Right ventricle myocardium inferior (tissue), 1 donor: ENCODE measurements around the gene PSMA4. TPM values are rescaled to one million over a fixed set of nuclear protein-coding genes. Genes with fewer than 3 reads are reported as not detected.
"Not testable (repeated sequence)": the region's sequence is repeated elsewhere in the genome, so short reads cannot be mapped to it uniquely, and the experiment has no call there.

ENCODE experiments used
- ATAC-seq: fragments of 200-7000 bp; cut with Tn5 transposase; one replicate; pipeline ENCODE4 v1.9.1; 2020; ENCODE audit warnings: mild to moderate bottlenecking, moderate library complexity
- DNase-seq: peaks from one replicate; pipeline ENCODE4 v3.0.0; 2021; ENCODE audit errors: missing footprints
- intact Hi-C: fragments of 100-400 bp; cut with DNase I; formaldehyde crosslinking; loops from one replicate; pipeline ENCODE4 v1.11.0; 2022
- total RNA-seq: library from RNA; stranded (reverse); fragmentation: NEBNext Ultra II Directional; extraction: Animal tissue kit (Norgen Biotek cat#: 25700); gene quantifications from one replicate; pipeline ENCODE4 v1.2.1, GENCODE V29; 2021
- donor health status: DM: no; HTN: yes; CAD: no; lungs with severe emphysema.

The PSMA4 gene
- total RNA-seq, 1 donor from 2014 or later: 118 TPM

DNA sequence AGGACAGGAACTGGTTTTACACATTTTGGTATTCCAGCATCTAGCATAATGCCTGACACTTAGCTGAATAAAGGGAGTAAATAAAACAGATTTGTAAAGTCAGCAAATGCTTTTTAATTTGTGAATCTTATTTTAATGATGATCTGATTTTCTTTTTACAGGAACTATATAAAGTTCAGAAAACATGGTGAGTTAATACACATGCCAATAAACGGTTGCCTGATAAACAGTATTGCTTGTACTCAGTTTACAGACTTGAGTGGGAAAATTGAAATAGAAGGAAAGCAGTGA, 1.4 kb downstream of the PSMA4 start:
- intact Hi-C loops: loop anchor here (5.0 kb wide), 1 partner anchor 34 kb away; the partner anchor contains the start of gene HYKK
- no peak for DNase-seq
- no peak for ATAC-seq

DNA sequence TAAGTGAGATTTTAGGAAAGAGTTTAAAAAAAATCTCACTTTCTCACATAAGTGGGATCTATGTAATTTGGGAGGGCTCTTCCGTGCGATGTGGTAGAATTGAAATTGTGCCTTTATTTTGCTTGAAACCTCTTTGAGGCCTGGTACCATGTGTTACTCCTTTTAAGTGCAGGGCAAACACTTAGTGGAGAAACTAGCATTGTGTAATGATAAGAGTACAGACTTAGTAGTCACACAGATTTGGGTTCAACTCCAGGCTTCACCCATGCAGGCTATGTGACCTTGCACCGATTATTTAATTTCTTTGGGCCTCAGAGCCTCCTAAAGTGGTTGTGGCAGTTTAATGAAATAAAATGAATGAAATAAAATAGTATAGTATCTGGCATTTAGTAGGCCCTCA, 2.4 kb downstream of the PSMA4 start:
- ATAC-seq: no peak
- intact Hi-C loops: loop anchor here (5.0 kb wide), 1 partner anchor 35 kb away; the partner anchor contains the start of gene HYKK
- no peak for DNase-seq

DNA sequence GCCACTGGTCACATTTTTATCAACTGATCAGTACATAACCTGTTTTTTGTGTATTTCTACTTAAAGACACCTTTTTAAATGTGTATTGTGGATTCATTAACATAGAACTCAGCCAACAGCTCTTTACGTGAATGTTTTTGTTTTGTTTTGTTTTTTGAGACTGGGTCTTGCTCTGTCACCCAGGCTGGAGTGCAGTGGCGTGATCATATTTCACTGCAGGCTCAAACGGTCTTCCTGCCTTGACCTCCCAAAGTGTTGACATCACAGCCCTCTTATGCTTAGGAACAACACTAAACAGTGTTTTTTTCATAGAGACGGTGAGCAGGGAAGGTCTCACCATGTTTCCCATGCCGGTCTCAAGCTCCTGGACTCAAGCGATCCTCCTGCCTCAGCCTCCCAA, 9.9 kb downstream of the PSMA4 start:
- intact Hi-C loops: no loop called here
- DNase-seq: no peak
- ATAC-seq: no peak

DNA sequence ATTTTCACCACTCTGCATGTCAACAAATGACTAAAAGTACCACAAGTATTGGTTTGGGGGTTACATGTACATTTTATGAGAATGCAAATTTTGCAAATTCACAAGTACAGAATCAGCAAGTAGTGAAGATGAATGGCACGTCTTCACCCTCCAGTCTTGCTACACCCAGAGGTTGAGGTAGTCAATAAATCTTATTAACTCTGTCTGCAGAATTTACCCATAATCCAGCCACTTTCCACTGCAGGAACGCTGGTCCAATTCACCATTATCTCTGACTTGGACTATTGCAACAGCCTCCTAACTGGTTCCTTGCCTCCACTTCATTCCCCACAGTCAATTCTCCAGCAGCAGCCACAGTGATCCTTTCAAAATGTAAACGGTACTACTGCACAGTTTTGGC, 10.6 kb downstream of the PSMA4 start:
- DNase-seq: no peak
- intact Hi-C loops: no loop called here
- no peak for ATAC-seq

DNA sequence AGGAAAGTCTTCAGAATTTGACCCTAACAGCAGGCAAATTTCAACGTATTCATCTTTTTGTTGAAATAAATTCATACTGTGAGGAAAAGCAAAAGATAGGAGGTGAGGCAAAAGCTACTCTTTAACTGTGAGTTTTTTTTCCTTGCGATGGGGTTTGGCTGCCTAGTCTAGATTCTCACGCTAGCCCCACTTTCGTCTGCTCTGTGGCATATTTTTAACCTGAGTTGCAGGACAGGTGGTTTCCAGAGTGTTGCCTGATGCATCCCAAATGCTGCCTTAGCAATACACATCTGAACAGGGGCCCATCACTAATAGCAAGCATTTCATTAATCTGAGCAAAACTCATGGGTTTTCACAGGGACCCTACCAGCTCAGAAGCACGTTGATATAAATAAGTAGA, 11.7 kb downstream of the PSMA4 start:
- ATAC-seq: no peak
- DNase-seq: no peak
- intact Hi-C loops: no loop called here

DNA sequence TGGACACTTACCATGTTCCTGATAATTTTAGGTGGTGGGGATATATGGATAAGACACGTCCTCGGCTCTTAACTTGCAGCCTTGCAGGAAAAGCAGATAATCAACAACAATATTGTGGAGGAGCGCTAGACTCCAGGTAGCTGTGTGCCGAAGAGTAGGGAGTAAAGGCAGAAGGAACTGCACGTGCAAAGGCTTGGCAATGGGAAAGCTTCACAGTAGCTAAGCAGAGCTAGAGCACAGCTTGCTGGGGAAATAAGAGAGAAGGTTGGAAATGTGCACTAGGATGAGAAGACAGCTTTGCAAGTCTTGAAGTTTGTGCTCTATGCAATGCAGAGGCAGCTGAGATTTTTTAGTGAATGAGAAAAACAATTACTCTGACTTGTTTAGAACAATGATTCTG, 12.4 kb downstream of the PSMA4 start:
- intact Hi-C loops: no loop called here
- ATAC-seq (no peak), DNase-seq (no peak)

DNA sequence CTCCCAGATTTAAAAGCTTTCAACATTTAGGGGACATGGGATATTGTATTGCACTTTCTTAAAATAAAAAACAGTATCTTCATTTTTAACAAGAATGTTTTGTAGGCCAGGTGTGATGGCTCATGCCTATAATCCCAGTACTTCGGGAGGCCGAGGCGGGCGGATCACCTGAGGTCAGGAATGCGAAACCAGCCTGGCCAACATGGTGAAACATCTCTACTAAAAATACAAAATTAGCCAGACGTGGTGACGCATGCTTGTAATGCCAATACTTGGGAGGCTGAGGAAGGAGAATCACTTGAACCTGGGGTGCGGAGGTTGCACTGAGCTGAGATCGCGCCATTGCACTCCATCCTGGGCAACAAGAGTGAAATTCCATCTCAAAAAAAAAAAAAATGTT, 20.0 kb downstream of the PSMA4 start:
- intact Hi-C loops, ATAC-seq, DNase-seq: not testable (repeated sequence)

DNA sequence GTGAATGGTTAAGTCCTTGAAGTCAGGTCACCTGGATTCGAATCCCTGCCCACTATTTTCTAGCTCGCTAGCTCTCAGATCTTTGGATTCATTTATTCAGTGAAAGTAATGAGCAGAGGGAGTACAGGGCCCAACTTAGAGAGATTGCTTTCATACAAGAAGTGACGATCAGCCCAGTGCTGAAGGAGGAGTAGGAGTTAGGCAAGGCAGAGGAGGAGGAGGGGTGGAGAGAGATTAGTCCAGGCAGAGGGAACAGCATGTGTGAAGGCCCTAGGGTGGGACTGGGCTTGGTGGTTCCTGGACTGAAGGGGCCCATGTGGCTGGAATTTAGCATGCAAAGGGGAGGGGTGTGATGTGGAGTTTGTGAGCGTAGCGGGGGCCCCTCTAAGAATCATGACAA, 21.2 kb downstream of the PSMA4 start:
- ATAC-seq: no peak

DNA sequence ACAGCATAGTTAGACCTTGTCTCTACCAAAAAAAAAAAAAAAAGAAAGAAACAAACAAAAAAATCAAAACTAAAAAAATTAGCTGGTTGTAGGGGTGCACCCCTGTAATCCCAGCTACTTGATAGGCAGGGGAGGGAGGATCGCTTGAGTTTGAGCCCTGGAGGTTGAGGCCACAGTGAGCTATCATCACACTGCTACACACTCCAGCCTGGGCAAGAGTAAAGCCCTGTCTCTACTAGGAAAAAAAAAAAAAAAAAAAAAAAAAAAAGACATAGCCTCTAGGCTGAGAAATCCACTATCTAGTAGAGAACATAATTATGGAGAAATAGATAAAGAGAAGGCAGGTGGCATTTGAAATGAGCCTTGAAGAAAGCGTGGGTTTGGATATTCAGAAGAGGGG, 22.8 kb downstream of the PSMA4 start:
- ATAC-seq (no peak), DNase-seq (no peak)
- intact Hi-C loops: no loop called here

More for the DNA sequence above, 21.2 kb downstream of the PSMA4 start:
- intact Hi-C loops: no loop called here
- DNase-seq: no peak

DNA sequence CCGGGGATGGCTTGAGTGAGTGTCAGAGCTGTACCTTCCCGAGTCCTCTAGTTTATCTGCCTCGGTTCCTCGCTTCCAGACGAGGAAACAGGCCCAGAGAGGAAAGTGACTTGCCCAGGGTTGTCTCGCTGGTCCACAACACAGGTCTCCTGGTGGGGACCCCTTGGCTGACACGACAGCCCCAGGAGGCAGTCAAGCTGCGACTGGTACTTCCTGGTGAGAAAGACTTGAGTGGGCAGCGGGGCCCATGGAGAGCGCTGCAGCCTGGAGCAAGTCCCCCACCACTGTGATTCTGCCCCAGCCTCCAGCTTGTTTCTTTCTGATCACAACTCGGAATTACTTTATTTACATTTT, 24.5 kb downstream of the PSMA4 start:
- intact Hi-C loops: no loop called here
- DNase-seq: peak; percentile 67
- ATAC-seq: no peak

DNA sequence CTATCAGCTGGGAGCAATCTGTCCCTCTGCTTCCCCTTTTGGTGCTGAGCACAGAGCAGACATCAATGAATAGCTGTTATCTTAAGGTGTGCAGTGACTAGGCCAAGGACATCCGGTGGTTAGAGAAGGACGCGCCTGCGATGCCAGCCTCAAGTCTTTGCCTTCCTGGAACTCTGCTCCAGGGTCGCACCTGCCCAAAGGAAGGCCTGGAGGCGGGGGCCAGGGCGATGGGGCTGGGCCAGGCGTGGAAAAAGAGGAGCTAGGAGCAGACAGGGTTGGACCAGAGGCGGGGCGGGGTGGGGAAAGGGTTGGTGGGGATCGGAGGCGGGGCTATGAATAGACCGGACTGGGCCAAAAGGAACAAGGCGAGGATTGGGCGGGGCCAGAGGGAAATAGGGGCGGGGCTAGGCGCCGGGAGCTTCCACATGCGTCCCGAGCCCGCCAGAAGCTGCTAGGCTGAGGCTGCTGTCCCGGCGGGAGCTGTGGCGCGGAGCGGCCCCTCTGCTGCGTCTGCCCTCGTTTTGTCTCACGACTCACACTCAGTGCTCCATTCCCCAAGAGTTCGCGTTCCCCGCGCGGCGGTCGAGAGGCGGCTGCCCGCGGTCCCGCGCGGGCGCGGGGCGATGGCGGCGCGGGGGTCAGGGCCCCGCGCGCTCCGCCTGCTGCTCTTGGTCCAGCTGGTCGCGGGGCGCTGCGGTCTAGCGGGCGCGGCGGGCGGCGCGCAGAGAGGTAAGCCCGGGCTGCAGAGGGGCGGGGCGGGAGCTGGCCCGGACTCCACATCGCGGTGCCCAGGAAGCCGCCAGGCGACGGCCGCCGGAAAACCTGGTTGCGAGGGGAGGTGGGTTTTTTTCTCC, 25.1 kb downstream of the PSMA4 start, which contains the start of gene CHRNA5:
Gene CHRNA5, plus strand, starts transcription at position 424 of the 854 bp plus-strand sequence. Its CDS starts 200 bp downstream, at position 624.
- DNase-seq: peak; percentile 90
- intact Hi-C loops: no loop called here
- ATAC-seq: peak; percentile 98

DNA sequence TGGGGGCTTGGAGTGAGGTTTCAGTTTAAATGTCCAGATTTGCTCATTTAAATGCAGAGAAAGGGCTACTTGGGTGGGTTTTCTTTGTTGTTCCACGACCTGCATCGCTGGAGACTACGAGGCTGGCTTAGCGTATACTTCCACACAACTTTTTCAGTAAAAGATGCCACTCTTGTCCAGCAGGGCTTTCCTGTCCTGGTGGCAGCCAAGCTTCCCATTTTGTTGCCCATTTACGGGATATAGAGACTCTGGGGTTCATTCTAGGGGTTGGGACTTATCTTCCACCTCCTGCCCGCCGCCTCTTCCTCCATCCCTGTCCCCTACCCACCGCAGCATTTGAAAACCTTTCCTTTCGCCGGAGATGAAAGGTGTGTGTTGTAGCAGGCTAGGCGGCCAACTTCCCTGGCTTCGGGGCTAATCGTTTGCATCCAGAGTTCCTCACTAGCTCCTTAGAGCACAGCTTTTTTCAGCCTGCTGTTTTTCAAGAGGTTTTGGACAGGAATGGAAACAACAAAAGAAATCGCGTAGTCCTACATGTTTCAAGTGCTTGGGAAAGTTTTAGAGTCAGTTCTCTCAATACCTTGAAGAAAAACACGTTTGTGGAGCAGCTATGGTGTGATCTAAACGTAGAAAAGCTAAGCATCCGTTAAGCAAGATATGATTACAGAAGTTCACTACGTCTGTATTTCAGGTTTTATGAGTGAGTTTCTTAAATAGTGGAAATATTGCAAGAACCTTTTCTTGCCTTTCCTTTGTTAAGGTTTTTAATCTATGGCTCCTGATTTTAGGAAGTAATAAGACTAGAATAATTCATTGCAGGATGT, 25.9 kb downstream of the PSMA4 start:
- intact Hi-C loops: no loop called here
- DNase-seq: no peak
- ATAC-seq: no peak

DNA sequence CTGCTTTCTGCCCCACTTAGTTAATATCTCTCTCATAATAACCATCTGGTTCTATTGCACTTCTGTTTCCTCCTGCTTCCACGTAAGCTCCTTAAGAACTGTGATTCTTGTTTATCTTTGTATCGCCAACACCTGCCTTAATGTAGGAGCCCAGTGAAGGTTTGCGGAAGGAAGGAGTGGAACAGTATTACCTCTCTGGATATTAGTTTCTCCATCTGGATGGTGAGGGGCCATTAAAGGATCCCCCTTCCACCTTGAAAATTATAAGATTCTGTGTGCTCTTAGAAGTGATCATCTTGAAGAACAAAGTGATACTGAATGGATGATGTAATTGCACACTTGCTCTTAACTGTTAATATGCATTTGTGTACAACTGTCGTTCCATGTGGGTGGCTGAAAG, 27.3 kb downstream of the PSMA4 start:
- ATAC-seq: no peak
- intact Hi-C loops: no loop called here

DNA sequence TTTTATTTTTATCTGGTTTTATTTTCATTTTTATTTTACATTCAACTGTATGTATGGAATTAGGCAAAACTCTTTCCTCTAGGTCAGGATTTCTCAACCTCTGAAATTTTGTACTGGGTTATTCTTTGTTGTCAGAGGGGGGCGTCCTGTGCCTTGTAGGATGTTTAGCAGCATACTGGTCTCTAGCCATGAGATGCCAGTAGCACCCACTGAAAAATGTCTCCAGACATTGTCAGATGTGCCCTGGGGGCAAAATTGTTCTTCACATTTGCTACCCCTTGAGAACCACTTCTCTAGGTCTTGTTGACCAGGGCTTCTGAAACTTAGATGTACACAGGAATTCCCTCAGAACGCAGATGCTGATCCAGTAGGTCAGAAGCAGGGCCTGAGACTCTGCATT, 30.5 kb downstream of the PSMA4 start:
- intact Hi-C loops: no loop called here
- ATAC-seq (no peak), DNase-seq (no peak)

More for the DNA sequence above, 27.3 kb downstream of the PSMA4 start:
- DNase-seq: no peak

DNA sequence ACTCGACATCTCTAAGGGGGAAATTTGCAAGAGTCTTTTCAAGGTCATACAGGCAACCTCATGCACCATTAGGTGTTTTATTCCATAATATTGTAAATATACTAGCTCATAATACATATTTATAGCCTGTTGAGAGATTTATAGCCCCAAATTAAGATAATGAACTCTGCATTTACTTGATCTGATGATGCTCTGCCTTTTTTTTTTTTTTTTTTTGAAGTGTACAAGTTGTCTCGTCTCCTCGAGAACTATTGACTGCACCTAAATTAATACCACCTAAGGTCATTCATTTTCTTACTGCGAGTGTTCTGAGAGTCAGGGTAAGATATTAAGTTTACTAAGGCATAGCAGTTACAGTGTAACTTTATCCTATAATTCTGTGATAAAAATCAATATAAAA, 31.1 kb downstream of the PSMA4 start:
- ATAC-seq: no peak
- DNase-seq: no peak
- intact Hi-C loops: no loop called here

DNA sequence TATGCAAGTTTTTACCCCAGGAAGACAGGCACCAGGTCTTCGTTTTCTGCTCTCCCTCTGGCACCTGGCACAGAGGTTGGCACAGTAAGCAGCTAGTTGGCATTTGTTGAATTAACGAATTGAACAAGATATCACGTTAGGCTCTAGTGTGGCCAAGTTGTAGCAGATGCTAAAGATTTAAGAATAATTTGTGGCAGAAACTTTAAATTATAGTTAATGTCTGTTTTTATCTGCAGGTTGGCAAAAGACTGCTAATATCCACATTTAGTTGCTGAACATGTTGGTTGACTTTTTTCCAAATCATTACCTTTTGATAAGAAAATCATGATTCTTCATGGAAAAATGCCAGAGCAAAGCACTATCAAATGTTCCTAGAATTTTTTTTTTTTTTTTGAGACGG, 33.2 kb downstream of the PSMA4 start:
- ATAC-seq (no peak), DNase-seq (no peak)
- intact Hi-C loops: no loop called here

DNA sequence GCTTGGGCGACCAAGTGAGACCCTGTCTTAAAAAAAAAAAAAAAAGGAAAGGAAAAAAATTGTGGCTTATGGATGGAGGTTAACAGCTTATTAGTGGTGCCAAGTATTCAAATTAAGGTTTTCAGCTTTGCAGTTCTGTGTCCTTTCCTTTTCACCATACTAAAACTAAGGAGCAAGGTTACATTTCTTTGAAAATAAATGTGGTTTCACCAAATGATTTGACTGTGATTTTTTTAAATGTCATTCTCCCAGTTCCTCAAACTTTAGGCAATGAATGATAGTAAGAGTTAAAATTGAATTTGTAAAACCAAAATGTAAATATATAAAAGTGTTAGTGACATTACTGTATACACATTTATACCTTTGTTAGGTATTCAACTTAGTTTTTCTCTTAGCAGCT, 34.7 kb downstream of the PSMA4 start:
- intact Hi-C loops: no loop called here
- DNase-seq (no peak), ATAC-seq (no peak)

DNA sequence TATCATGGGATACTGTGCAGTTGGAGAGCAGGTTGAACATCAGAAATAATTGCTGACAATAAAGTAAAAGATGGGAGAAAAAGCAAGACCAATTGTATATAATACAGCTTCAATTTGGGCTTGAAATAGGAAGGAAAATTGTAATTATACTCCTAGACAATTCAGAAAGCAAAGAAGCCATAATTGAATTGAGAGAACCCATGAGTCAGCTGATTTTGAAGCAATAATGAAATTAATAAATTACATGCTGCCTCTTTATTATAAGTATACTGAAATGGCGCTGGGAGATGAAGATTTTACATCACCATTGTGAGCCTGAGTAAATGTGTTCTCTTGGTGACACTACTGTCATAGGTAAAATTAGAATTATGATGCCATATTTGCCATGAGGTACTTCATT, 57.3 kb downstream of the PSMA4 start:
- ATAC-seq (no peak), DNase-seq (no peak)
- intact Hi-C loops: no loop called here

DNA sequence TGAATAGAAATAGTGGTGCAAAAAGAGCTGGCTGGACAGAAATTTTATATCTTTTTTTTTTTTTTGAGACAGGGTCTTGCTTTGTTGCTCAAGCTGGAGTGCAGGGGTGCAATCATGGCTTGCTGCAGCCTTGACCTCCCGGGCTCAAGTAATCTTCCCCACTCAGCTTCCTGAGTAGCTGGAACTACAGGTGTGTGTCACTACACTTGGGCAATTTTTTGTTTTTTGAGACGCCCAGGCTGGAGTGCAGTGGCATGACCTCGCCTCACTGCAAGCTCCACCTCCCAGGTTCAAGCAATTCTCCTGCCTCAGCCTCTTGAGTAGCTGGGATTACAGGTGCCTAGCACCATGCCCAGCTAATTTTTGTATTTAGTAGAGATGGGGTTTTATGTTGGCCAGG, 58.1 kb downstream of the PSMA4 start:
- DNase-seq (no peak), ATAC-seq (no peak)
- intact Hi-C loops: no loop called here

DNA sequence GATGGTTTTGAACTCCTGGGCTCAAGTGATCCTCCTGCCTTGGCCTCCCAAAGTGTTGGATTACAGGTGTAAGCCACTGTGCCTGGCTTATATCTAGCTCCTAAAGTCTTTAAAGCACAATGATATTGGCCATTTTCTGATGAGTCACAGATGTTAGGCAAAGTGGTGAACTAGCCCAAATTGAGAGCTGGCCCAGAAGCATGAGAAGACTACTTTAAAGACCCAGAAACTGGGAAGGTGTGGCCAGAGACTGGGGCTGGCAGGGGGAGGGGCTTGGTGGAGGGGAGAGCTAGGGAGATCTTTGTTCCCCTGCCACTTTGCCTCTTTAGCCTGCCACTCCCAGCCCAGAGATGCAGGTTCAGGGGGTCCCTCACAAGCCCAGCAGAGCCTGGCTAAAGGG, 58.9 kb downstream of the PSMA4 start:
- intact Hi-C loops: no loop called here

More for the DNA sequence above, 58.9 kb downstream of the PSMA4 start:
- no peak for ATAC-seq
- DNase-seq: no peak
